GM18499 (cell line): ENCODE measurements around the gene SLC5A6.
"Not testable (repeated sequence)": the region's sequence is repeated elsewhere in the genome, so short reads cannot be mapped to it uniquely, and the experiment has no call there.

Experiments
- ATAC-seq: cut with Tn5 transposase; IDR thresholded peaks from one replicate; pipeline ENCODE4 v1.9.1; 2021; ENCODE audit warnings: moderate number of reproducible peaks; ENCODE audit not compliant: insufficient read depth, unreplicated experiment

The SLC5A6 gene

DNA sequence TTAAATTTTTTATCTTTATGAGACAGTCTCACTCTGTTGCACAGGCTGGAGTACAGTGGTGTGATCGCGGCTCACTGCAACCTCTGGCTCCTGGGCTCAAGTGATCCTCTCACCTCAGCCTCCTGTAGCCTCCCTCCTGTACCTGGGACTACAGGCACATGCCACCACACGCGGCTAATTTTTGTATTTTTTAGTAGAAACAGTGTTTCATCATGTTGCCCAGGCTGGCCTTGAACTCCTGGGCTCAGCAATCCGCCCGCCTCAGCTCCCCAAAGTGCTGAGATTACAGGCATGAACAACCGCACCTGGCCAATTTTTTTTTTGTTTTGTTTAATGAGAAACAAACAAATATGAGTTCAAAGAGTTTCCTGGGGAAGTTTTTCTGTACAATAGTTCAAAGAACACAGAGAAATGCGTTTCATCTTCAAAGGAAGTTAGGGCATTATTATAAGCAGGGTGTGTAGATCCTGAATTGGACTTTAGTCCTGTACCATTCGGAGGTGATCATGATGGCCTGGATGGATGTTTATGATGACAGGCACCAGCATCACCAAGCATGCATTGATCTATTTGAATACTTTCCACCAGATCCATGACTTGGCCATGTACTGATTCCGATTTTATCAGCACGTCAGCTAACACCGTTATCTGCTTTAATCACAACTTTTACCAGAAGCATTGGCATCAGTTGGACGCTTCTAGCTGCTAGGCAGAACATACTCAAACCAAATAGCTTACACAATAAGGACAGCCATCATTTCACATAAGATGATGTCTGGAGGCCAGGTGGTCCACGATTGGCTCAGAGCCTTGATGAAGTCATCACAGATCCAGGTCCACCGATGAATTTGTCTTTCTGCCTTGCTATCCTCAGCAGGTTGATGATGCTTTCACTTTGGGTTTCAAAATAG lies 34.4 kb downstream of the SLC5A6 start:
- ATAC-seq = no peak

DNA sequence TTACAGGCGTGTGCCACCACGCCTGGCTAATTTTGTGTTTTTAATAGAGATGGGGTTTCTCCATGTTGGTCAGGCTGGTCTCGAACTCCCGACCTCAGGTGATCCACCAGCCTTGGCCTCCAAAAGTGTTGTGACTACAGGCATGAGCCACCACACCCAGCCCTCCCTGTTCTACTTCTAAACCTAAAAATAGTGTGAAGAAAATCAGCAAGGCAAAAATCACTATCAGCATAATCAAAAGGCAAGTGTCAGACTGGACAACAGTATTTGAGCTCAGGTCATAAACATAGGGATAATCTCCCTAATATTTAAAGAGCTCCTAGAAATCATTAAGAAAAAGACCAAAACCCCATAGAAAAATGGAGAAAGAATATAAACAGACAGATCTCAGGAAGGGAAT lies 36.3 kb downstream of the SLC5A6 start:
- ATAC-seq = not testable (repeated sequence)

- no peak for ATAC-seq
These were observed 36.7 kb downstream of the SLC5A6 start for GRCh38 chr2:27175330-27175729.

DNA sequence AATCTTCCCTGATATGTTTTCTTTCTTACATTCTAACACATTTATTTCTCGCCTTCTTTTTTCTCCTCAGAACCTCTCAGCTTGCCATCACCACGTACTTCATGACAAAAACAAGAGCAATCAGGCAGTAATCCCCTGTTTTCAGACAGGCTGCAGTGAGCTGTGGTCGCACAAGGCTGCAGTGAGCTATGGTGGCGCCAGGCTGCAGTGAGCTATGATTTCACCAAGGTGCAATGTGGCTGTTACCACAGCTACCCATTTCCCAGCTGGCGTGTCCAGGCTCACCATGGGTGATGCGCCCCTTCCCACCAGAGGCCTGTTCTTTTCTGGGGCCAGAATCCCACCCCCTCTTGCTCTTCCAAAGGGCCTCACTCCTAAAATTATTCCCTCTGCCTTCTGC lies 37.4 kb downstream of the SLC5A6 start:
- no peak for ATAC-seq

- ATAC-seq = no peak
These were observed 40.7 kb downstream of the SLC5A6 start for GRCh38 chr2:27171351-27171848.

DNA sequence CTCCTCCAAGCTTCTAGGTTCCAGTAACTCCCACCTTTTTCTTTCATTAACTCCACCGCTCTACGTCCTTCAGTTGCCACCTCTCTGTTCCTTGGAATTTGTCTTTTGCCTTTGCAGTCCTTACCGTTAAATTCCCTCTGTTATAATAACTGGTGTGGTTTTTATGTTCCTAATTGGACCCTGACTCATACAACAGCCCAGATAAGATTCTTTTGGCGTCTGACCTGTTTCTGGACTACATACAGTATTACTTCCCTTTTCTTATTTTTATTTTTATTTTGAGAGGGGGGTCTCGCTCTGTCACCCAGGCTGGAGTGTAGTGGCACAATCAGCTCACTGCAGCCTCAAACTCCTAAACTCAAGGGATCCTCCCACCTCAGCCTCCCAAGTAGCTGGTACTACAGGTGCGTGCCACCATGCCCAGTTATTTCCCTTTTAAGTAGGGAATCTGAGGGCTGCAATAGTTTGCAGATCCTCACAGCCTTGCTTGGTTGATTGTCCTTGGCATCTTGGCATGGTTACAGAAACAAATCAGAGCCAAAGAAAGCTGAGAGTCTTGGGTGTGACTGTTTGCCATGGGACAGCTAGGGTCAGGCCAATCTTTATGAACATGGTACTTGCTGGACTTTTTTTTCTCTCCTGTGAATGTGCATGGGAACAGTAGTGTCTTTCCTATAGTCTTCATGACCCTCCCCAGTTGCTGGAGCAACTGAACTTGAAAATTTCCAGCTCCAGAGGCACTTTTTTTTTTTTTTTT lies 41.3 kb downstream of the SLC5A6 start:
- no peak for ATAC-seq

DNA sequence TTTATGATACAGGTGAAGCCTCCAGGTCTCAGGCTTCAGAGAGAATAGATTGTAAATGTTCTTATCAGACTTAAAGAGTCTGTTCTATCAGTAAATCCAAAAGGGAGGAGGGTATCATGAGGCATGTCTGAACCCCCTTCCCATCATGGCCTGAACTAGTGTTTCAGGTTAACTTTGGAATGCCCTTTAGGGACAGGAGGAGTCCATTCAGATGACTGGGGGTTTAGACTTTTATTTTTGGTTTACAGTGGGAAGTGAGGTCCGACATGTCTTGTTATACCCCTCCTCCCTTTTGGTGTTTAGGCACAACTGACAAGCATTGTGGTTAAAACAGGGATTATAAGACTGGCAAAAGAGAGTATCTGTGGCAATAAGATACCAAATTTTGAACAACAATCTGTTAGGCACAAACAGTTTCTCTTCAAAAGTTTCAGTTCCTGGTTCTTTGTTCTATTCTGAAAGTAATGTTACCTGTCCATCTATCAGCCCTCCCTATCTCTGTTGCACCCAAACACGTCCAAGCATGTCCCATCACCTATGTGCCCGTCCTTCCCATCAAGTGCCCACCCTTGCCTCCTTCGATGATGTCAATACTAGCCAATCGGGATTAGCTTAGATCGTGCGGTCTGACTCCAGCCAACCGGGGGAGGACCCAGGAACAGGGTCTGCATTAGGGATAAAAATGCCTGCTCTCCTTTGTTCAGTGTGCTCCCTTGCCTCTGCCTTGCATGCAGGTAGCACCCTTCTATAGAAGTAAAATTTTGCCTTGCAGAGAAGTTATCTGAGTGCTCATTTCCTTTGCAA lies 46.9 kb downstream of the SLC5A6 start:
- ATAC-seq = no peak

GRCh38 chr2:27162151-27163121 lies 49.6 kb downstream of the SLC5A6 start:
- ATAC-seq = no peak

- ATAC-seq = no peak
These were observed 51.9 kb downstream of the SLC5A6 start for GRCh38 chr2:27160191-27160590.

GRCh38 chr2:27159271-27159670 lies 52.8 kb downstream of the SLC5A6 start:
- no peak for ATAC-seq

GRCh38 chr2:27158468-27158867 lies 53.6 kb downstream of the SLC5A6 start:
- ATAC-seq = no peak

- ATAC-seq = no peak
These were observed 57.0 kb downstream of the SLC5A6 start for GRCh38 chr2:27155069-27155520.

DNA sequence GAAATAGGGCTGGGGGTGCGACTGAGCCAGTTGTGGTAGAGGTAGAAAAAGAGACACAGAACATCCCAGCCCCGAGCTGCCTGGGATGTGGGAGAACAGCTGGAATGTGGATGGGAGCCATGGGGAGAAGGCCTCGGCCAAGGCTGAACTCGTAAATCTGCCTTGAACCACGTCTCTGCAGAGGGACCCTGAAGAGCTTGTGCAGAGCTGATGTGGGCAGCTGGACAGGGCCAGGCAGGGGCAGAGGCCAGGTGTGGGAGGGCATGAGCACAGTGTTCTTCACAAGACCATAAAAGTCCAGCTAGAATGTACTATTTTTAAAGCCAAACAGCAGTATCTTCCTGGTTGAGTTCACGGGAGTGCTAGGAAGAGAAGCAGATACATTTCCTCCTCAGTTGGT lies 57.6 kb downstream of the SLC5A6 start:
- no peak for ATAC-seq

DNA sequence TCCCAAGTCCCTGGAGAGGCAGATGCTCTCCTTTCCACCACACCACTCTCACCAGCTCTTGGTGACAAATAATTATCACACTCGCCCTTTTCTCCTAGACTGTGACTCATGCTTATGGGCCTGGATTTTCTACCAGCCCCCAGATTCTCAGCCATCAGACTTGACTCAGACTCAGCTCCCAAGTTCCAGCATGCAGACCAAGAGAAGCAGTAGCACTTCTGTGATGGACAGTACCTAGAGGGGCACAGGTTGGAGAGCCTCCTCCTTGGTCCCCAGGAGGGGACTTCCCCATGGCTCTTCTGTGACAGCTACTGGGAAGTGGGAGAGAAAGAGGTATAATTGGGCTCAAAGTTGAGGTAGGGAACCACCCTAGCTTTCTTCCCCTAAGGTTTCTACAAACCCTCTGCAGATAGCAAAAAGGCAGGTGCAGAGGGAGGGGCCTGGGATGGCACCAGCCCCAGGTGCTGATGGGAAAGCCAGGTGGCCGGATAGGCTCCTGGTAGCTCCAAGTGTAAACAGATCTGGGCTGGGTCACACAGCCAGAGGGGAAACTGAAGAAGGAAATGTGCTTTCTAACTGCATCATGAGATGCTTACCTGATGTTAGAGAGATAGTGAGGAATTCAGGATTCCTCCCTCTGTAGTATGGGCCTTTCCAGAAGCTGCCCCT lies 59.1 kb downstream of the SLC5A6 start:
- no peak for ATAC-seq

DNA sequence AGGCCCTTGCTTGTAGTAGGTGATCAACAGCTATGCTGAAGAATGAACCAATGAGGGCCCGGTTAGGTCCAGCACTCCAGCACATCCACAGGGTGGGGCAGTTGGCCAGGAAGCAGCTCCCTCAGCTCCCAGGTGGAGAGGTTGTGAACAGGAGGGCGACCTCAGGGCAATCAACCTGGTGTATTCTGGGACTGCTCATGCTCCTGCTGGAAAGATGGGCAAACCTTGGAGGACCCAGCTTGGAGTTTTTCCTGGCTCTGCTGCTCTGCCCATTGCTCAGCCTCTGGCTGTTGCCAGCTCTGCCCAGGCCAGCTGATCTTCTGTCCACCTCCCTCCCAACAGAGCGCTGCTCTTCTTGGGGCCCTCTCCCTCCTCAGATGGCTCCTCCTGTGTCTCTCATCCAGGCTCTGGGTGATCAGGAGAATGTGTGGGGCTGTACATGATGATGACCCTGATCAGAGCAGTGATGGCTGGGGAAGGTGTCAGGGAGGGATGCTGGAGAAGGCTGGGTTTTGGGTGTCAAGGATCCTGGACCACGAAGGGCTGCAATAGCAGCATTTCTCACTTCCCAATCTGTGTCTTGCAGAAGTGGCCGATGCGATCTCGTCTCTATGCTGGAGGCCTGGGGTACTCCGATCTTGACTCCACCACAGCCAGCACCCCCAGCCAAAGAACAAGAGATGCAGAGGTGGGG lies 59.8 kb downstream of the SLC5A6 start:
- no peak for ATAC-seq

DNA sequence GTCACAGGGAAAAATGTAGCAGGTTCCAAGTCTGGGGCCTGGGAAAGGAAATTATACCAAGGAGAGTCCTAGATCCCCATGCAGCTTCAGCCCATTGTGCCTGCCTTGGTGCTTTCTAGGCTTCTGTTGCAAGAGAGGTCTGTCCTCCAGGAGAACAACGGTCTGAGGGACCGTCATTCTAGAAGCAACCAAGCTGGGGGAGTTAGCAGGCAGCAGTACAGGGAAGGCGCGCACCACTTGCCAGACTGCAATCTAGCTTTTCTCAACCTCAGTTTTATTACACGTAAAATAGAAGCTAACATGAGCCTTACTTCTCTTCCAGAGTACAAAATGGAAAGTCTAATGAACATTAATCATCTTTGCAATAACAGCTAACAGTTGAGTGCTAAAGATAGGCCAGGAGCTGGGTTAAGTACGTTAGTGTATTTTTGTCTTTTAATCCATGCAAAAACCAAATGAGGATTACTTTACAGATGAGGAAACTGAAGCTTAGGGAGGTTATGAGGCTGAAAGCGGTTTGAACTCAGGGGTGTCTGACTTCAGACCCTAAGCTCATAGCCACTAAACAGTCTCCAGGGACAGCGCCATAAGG lies 61.3 kb downstream of the SLC5A6 start:
- ATAC-seq = no peak
